ENCODE measurements around the gene SYNJ2.

The SYNJ2 gene

DNA sequence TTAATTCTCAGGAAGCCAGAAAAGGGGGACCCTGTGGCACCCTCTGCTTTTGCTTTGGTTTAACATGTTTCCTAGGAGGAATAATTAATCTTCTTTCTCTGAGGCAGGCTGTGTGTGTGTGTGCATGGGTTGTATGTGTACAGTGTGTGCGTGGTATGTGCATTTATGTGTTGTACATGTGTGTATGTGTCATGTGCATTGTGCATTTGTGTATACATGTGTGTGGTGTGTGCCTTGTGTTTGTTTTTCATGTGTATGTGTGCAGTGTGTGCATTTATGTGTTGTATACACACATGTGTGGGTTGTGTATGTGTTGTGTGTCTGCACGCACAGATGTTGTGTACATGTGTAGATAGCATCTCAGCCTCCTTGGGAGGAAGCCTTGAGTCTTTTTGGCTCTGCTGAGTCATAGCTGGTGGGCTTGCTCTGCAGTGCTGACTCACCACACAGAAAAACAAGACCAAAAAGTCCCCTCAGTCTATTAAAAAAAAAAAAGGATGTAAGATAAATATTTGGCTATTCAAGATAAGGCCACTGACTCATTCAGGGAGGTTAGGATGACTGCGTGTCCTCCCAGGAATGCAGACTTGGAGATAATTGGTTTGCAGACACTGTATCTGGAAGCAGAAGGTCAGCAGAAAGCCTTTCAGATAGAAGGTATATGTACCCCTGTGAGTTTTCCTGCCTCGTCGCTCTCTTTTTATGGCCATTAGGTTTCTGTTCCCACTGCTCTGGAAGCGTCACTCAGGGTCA is 58.6 kb downstream of the SYNJ2 start:
- peak in 1 of 2 donors; percentile 26 for DNase-seq (ENCODE audit: low read depth in 2 of 2)

- DNase-seq (ENCODE audit: low read depth in 2 of 2): no peak
These were observed 59.2 kb downstream of the SYNJ2 start for GRCh38 chr6:158040804-158041347.

DNA sequence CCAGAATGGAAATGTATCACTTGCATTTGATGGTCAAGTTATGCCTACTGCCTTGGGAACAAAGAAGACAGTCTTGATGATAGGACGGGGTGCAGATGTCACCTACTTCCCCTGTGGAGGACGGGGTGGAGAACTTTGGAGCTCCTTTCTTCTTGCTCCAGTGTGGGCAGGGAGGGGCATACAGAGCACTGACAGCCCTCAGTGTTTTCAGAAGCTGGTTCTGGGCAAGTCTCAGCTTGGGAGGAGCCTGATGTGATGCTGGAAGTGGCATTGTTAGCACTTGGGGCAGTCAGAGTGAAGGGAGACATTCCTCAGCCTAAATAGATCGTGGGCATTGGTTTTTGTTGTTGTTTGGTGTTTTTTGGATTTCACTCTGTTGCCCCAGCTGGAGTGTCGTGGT is 59.7 kb downstream of the SYNJ2 start:
- DNase-seq (ENCODE audit: low read depth in 2 of 2): no peak

DNA sequence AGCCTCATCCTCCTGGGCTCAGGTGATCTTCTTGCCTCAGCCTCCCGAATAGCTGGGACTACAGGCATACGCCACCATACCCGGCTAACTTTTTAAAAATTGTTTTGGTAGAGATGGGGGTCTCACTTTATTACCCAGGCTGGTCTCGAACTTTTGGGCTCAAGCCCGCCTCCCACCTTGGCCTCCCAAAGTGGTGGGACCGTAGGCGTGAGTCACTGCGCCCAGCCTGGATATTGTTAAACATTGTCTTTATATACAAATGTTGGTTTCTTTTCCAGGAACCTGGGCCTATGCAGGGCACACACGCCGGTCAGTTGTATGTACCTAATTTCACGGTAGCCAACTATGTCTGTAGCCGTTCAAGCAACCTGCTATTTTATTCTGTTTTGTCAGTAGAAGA is 60.1 kb downstream of the SYNJ2 start:
- no peak for DNase-seq (ENCODE audit: low read depth in 2 of 2)

DNA sequence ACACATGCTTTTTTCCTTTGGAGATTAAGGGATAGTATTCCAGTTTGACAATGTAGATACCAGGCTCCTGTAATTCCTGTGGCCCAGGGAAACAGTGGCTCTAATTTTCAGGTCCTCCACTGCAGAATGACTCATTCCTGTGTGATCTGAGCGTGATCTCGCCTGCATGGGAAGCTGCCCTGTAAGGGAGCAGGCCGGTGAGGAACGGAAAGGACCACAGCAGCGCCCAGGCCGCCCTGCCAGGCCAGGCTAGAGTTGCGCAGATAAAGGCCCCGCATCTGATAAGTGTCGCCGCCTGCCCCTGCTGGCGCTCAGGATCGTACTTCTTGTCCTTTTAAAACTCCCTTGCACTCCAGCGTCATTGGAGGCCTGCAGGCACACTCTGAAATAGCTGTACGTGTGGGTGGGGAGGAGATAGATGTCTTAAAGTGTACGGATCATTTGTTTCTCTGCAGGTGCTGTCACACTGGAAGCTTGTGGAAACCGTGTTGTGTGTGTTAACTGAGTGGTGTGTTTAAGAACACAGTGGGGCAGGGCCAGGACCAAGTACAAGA is 60.7 kb downstream of the SYNJ2 start:
- DNase-seq (ENCODE audit: low read depth in 2 of 2): no peak

DNA sequence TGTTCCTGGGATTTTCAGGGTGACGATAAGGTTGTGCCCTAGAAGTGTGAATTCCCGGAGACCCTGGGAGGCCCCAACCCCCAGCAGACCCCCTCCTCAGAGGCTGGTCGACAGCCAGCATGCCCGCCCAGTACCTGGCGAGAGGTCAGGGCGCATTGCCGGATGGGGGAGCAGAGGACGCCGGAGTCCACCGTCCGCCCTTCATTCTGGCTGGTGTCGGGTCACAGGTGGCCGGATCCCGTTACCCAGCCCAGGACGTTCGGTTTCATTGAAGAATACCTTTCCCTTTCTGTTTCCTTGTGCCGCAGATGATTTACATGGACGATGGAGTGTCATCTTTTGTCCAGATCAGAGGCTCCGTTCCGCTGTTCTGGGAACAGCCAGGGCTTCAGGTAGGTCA is 61.3 kb downstream of the SYNJ2 start:
- DNase-seq (ENCODE audit: low read depth in 2 of 2): no peak

- DNase-seq (ENCODE audit: low read depth in 2 of 2): no peak
These were observed 62.2 kb downstream of the SYNJ2 start for GRCh38 chr6:158043586-158044524.

GRCh38 chr6:158044525-158044888 is 62.8 kb downstream of the SYNJ2 start:
- no peak for DNase-seq (ENCODE audit: low read depth in 2 of 2)

DNA sequence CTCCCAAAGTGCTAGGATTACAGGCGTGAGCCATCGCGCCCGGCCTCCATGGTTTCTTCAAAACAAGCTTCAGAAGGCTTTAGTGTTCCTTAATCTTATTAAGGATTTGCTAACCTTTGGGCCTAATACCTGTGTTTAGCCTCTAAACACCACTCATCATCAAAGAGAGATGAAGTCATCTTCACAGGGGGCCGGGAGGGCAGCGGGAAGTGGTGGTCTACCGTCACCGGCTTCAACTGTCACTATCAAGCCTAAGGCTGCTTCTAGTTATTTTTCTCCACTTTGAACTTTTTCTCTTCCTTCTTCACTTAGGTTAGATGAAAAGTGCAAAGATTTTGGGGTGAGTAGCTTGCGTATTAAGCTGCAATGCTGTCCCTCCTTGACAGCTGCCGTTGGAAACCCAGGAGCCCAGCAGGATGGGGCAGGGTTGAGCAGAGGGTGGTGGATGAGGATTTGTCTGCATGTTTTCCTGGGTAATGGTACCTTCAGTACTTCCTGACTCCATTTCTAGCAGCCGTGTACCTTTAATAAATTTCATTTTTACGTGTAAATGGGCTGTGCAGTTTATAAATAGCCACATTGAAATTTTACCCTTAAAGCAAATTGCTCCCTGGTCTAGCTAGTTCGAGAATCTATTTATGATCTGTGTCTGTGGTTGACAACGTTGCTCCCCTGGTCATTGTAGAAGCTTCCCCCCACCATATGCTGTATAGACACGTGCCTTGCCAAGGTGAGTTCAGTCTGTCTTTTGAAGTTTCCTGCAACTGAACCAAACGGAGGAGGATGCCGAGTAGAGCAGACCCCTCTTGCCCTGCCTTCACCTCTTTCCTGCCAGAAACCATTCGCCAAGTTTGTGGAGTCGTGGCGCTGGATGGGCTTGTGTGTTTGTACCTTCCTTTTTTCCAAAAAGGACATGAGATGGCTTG is 64.8 kb downstream of the SYNJ2 start:
- no peak for DNase-seq (ENCODE audit: low read depth in 2 of 2)

GRCh38 chr6:158047127-158047518 is 65.5 kb downstream of the SYNJ2 start:
- DNase-seq (ENCODE audit: low read depth in 2 of 2): peak; percentile 52 to 57

- DNase-seq (ENCODE audit: low read depth in 2 of 2): no peak
These were observed 66.1 kb downstream of the SYNJ2 start for GRCh38 chr6:158047563-158048323.

GRCh38 chr6:158048589-158048988 is 66.9 kb downstream of the SYNJ2 start:
- no peak for DNase-seq (ENCODE audit: low read depth in 2 of 2)

- no peak for DNase-seq (ENCODE audit: low read depth in 2 of 2)
These were observed 67.7 kb downstream of the SYNJ2 start for GRCh38 chr6:158049055-158050028.

DNA sequence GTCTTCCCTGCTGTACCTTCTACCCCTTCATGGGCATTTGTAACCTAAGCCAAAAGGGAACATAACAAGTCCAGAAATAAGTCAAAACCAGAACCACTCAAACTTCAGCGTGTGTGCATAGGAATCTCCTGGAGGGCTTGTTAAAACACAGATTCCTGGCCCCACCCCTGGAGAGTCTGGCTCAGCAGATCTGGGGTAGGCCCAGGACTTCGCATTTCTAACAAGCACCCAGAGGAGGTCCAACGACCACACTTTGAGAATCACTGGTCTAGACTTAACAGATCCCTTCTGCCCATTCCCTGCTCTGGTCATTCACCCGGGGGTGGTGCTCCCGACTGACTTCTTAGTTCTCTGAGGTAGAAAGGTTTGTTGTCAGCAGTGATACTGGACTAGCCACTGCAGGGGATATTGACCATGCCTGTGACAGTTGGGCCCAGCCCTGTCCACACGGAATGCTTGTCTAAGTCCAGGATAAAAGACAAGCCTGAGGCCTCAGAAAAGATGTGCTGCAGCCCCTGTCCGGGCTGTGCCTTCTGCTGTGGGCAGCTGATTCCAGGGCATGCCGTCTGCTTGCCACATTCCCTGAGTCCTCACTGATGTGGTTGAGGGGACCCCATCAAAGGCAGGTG is 68.6 kb downstream of the SYNJ2 start:
- no peak for DNase-seq (ENCODE audit: low read depth in 2 of 2)

DNA sequence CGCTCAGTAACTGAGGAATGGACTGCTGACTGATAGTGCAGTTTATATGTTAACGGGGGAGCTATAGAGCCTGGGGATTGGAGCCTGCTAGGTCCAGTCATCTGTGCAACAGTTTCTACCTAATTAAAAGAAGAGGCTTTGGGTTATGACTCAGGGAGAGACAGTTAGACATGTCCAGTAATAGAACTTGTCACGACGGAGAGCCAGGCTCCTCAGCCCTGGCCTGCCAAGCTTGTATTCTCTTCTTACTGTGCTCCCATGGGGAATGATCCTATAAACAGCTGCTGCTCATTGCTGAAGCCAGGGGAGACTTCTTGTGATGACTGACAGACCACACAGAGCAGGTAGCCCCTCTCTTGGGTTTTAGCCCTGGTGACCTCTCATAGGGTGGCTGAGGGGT is 69.3 kb downstream of the SYNJ2 start:
- no peak for DNase-seq (ENCODE audit: low read depth in 2 of 2)

GRCh38 chr6:158051968-158052367 is 70.3 kb downstream of the SYNJ2 start:
- no peak for DNase-seq (ENCODE audit: low read depth in 2 of 2)

- DNase-seq (ENCODE audit: low read depth in 2 of 2): no peak
These were observed 72.0 kb downstream of the SYNJ2 start for GRCh38 chr6:158053377-158054313.

DNA sequence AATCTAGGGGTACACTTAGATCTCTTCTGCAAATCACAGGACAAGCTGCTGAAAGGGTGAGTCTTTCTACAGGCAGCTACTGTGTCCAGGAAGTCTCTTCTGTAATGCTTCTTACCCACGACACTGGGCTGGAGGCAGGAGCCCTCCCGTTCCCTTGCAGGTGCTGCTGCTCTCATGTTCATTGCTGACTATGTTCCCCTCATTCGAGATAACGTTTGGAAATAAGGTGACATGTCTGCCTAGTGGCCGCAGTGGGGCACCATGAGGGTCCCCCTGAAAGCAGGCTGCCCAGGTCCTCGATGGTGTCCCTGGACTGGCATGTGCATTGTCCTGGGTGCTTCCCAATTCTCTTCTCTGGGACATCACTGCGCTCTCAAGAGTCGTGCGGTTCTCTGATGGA is 74.7 kb downstream of the SYNJ2 start:
- no peak for DNase-seq (ENCODE audit: low read depth in 2 of 2)

All from stimulated activated CD4-positive, alpha-beta T cell treated with anti-CD3 and anti-CD28 coated beads, Interleukin-4, amount 100 ng/mL, for 48 hours (primary cell).